Activated naive CD8-positive, alpha-beta T cell treated with anti-CD3 and anti-CD28 coated beads, Interleukin-2, amount 50 U/mL, for 16 hours (primary cell): ENCODE measurements around the gene NOTUM.
"Not testable (repeated sequence)": the region's sequence is repeated elsewhere in the genome, so short reads cannot be mapped to it uniquely, and the experiment has no call there.

Source experiments
- DNase-seq: peaks from one replicate; pipeline ENCODE4 v3.0.0-alpha.2; 2020; ENCODE audit warnings: low read depth, low spot score

NOTUM gene

DNA sequence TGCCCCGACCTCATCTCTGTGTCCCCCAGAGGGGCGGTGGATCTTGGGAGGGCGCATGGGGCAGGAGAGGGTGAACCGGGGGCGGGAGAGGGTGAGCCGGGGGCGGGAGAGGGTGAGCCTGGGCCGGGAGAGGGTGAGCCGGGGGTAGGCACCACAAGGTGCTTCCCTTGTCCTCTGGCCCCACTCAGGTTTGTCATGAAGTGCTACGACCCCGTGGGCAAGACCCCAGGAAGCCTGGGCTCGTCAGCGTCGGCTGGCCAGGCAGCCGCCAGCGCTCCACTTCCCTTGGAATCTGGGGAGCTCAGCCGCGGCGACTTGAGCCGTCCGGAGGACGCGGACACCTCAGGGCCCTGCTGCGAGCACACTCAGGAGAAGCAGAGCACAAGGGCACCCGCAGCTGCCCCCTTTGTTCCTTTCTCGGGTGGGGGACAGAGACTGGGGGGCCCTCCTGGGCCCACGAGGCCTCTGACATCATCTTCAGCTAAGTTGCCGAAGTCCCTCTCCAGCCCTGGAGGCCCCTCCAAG, 35.3 kb upstream of the NOTUM start:
- no peak for DNase-seq

DNA sequence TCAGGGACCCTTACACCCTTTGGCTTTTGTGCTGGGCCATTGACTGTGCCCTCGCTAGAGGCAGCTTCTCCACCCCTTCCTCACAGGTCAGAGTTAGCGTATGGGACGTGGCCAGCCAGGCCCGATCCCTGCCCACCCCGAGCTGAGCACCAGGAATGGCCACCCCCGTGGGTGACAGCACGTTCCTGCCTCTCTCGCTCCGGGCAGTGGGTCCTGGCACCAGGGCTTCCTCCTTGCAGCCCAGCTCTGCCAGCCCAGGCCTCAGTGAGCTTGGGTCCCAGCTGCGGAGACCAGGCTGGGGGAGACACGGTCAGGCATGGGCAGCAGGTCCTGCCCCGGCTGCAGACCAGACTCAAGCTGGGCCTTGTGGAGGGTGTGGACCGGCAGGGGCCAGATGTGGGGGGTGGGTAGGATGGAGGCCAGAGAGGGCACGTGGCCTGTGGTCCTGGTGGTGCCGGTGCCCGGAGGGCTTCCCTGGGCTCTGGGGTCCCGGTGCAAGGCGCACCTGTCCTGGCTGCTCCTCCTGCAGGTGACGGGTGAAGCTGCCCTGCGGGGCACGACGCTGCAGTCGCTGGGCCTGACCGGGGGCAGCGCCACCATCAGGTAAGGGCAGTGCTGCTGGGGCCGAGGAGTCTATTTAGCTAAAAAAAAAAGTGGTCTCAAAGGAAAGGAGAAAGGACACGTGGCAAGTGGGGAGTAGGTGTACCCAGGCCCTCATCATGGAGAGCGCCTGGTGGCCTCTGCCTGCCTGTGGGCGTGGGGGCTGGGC, 34.7 kb upstream of the NOTUM start:
- DNase-seq: no peak

DNA sequence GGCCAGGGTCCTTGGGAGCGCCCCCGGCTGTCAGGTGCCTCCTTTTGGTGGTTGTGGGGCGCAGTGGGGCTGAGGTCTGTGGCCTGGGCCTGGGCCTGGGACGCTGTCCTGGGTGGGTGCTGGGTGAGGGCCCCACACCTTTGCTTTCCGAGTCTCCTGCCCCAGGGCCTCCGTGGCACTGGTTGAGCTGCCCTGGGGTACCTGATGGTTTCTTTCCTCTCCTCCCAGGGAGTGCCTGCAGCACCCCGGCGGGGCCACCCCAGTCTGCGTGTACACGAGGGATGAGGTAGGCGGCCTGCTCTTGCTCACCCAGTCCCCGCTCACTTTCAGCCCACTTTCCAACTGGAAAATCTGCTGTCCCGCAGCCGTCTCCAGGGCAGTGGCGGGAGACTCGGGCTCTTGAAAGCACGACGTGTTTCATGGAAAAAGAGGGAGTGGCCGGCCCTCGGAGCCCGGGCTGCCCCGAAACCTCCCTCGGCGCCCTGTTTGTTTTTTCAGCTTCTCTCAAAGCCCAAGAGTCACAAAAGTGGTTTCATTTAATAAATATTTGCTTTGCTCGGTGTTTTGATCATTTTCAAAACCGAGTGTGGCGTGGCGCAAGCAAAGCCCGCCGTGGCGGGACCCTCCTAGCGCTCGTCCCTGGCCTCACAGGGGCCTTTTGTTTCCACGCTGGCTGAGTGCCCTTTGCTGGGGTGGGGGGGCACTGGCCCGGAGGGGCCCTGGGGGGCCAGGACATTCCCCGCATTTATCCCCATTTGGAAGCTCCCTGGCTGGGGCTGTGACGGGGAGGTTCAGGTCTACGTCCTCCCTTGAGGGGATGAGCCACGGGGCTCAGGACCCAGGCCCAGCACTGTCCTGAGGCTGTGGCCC, 33.8 kb upstream of the NOTUM start:
- DNase-seq: no peak

DNA sequence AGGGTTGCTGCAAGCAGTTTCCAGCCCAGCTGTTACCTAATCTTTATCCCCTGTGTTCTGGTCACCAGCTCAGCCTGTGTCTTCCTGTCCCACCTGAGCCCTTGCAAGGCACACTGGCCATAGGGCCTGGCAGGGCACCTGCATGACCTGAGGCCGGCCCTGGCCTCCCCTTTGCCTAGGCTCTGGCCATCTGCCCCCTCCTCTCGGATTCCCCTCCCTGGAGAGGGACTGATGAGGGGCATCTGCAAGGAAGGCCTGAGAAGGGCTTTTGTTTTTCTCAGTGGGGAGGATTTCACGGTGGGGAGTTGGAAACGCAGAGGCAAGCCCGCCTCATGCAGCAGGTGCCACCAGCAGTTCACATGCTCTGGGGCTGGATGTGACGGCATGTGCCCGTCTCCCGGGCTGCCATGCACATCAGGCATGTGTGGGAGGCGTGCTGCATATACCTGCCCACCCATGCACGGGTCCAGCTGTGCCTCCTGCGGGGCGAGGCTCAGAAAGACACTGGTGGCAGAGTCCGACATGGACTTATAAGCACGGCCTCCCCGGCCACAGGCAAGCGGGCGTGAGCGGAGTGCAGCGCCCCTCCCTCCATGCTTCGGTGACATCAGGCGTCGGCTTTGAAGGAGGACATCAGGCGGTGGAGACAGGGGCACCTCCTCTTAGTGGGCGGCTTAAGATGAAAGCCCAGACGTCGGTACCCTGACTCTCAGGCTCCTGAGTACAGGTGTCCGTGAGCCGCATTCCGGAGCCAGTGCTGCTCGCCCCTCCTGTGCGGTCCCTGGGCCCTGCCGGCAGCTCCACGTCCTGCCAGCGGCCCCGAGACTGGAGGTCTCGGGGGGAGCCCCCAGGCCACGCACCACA, 33.0 kb upstream of the NOTUM start:
- DNase-seq: no peak

DNA sequence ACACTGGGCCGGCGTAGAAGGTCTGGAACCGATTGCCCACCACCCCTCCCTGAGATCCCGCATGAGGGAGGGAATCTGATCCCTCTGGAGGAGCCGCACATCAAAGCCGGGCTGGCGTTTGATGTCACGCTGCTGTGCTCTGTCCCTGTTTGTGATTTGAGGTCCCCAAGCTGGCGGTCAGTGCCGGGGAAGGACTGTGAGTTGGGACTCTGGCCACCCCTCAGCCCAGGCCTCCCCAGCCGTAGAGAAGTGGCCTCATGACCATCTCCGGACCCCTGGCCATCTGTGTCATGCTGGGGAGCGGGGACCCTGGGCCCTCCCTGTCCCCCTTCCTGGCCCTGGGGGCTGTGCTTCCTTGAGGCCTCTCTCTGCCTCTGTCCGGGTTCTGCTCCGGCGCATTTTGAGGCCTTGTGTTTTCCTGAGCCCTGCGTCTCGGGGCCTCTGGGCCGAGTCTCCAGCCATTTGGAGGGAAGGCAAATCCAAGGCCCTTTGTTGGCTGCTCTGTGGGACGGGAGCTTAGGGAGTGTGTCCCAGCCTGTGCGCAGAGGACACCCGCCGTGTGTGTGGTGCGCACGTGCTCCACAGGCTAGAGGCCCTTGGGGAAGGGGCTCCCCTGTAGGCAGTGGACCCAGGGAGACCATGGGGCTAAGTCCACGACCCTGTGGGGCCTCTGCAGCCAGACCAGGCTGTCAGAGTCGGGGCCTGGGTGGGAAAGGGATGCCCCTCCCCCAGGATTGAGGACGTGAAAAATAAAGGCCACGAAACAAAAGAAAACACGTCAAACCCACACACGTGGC, 31.5 kb upstream of the NOTUM start:
- DNase-seq: no peak

DNA sequence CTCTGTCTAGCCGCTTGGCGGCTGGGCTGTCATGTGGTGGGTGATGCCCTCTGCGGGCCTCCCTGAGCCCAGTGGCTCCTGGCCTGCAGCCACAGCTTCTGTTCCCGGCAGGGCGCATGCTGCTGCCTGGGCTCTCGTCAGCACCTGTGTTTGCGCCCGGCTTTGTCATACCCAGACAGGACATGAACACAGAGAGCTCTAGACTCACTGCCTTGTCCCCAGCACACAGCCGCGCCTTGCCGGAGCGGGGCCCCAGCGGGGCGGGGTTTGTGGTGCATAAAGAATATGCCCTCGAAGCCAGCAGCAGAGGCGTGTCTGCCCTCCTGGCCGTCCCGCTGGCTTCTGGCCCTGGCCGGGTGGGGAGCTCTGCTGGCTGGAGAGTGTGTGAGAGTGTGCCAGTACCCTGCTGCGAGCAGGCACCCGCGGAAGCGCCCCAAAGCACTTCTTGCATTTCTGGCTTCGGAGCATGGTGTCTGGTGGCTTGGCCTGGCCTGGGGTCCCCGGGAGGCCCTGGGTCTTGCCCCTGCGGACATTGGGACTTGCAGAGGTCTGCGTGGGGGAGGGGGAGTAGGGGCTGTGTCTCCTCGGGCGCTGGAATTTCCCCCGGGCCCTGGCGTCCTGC, 30.8 kb upstream of the NOTUM start:
- no peak for DNase-seq

DNA sequence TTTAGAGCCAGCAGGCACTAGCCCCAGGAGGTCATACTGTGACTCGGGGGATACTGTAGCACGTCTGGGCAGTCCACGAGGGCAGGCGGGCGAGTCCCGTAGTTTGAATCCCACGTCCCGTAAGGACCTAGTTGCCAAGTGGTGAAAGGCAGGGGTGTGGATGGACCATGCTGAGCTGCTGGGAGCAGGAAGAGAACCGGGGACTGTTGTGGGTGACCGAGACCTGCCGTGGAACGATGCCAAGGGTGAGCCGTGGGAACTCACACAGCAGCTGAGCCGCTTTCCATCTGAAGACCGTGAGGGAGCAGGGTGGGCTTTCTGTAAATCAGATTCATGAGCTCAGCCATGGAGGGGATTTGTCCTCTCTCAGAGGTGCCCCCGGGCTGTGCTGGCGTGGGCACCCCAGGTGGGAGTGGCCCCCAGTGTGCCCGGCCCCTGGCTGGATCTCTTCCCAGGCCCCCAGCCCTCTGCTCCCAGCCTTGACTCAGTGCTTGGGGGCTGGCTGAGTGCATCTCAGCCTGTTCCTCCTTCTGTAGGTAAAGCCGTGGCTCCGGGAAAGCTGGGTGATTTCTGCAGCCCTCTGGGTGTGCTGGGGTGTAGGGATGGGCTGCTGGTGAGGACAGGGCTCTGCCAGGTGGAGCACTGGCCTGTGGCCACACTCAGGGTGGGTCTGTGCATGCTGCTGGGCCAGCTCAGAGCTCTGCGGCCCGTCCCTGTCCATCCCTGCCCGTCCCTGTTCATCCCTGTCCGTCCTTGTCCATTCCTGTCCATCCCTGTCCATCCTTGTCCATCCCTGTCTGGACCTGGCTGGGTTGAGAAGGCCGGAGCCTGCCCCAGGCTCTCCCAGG, 30.1 kb upstream of the NOTUM start:
- DNase-seq: no peak

DNA sequence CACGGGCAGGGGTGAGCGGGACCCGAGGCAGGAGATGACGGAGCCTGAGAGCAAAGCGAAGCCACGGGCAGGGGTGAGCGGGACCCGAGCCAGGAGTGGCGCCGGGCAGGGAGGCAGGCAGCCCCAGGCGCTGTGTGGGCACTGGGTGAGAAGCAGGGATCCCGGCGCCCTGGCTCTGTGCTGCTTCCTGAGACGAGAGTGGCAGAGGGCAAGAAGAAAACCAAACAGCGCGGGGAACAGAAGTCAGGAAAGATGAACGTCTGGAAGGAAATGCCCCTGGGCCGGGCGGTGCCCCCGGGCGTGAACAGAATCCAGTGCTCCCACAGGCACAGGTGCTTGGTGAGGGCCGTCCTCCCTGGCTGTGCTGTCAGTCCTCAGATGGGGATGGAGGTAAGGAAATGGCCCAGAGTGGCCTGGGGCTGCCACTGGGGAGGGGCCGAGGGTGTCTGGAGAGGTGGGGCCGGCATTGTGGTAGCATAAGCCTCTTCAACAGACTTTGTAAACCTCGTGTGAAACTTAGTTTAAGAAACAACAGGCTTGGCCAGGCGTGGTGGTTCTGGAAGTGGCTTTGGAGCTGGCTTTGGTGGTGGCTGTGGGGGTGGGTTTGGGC, 26.3 kb upstream of the NOTUM start:
- no peak for DNase-seq

DNA sequence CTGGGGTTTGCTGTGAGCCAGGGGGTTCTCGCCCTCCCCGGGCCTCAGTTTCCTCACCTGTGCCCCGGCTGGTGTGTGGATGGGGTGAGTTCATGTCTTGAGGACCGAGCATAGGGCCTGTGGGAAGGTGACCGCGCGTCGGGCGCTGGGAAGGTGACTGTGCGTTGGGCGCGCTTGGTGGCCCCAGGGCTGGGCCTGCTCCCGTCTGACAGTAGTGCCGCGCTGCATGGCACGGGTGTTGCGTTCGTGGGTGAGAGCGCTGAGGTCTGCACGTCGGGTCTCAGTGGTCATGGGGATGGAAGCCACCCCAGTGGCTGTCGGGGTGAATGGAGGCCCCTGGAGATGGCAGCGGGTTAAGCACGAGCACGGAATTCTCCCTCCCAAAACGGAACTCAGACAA, 25.6 kb upstream of the NOTUM start:
- no peak for DNase-seq

DNA sequence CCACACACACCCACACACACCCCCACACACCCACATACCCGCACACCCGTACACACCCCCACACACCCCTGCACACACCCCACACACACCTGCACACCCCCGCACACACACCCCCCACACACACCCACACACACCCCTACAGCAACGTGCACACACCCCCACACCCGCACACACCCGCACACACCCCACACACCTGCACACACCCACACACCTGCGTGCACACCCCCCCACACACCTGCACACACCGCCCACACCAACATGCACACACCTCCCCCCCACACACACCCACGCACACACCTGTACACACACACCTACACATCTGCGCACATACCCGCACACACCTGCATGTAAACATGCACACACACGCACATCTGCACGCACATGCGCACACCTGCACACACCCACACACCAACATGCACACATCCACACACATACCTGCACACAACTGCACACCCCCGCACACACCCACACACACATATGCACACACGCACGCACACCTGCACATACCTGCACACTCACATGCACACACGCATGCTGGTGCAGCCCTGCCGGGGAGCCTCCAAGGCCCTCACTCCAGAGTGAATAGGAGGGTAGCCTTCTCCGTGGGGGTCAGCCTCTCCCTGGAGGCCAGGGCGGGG, 23.9 kb upstream of the NOTUM start:
- DNase-seq: no peak

DNA sequence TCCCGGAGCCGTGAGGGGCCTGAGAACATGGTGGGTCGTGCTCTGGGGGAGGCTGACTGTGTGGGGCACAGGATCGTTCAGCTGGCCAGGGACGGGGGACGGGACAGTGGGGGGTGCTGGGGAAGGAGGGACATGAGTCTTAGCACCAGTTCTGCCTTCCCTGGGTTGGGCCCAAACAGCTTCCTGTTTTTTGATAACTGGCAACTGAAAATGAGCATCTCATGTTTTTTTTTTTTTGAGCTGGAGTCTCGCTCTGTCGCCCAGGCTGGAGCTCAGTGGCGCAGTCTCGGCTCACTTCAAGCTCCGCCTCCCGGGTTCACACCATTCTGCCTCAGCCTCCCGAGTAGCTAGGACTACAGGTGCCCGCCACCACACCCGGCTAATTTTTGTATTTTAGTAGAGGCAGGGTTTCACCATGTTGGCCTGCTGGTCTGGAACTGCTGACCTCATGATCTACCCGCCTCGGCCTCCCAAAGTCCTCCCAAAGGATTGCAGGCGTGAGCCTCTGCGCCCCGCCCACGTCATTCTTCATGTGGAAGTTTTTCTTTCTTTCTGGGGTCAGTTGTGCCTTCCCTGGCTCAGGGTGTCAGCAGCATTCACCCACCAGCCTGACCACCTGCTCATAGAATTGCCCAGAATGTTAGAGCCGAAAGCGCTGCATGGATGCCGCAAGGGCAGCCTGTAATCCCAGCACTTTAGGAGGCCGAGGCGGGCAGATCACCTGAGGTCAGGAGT, 22.8 kb upstream of the NOTUM start:
- no peak for DNase-seq

DNA sequence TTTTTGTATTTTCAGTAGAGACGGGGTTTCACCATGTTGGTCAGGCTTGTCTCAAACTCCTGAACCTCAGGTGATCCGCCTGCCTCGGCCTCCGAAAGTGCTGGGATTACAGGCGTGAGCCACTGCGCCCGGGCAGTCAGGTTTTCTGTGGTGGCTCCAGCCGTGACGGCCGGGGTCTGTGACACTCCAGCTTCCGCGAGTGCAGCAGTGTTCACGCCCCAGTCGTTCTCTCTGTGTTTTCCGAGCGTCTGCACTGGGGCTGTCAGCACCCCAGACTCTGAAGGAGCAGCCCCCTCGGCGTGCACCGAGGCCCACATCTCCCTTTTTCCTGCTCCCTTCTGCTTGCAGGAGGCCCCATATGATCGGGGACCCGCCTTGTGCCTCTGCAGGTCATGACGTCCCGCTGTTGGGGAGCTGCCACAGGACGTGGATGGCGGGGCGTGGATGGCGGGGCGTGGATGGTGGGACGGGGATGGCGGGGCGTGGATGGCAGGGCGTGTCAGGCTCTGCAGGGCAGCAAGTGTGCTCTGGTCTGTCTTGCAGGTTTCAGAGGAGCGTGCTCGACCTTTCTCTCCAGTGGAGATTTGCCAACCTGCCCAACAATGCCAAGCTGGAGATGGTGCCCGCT, 22.1 kb upstream of the NOTUM start:
- DNase-seq: no peak

DNA sequence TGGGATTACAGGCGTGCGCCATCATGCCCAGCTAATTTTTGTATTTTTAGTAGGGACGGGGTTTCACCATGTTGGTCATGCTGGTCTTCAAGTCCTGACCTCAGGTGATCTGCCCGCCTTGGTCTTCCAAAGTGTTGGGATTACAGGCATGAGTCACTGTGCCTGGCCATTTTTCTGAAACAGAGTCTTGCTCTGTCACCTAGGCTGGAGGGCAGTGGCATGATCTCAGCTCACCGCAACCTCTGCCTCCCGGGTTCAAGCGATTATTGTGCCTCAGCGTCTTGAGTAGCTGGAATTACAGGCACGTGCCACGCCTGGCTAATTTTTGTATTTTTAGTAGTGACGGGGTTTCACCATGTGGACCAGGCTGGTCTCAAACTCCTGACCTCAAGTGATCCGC, 20.5 kb upstream of the NOTUM start:
- not testable (repeated sequence) for DNase-seq

DNA sequence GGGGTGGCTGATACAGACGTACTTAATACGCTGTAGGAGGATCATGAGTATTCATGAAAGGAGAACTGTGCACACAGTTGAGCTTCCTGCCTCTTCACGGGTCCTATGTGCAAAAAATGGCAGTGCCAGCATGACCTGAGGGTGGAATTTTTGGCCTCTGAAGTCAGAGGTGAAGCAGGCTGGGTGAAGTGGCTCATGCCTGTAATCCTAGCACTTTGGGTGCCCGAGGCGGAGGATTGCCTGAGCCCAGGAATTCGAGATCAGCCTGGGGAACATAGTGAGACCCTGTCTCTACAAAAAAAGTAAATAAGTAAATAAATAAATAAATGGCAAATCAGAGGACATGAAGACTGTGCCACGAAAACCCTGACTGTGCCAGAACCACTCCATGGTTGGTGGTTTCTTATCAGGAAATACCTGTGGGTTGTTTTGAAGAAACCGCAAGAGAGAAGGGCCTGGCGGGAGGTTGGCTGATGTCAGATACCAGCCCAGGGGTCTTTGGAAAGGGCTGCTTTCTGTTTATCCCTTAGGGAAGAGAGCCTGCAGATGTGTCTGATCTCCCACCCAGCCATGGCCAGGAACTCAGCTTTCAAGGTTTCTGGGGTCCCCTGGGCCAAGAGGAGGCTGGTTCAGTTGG, 19.8 kb upstream of the NOTUM start:
- DNase-seq: no peak

DNA sequence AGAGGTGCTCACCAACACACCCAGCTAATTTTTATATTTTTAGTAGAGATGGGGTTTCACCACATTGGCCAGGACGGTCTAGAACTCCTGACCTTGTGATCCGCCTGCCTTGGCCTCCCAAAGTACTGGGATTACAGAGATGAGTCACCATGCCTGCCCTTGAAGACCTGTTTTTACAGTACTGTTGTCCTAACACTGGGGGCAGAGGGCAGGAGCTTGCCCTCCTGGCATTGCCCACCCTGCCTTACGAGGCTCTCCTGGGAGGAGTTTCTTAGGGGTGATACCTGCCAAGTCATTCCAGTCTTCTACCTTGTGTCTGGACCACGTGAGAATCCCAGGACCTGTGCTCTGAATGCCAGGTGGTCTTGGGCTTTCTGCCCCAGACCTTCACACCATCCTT, 19.1 kb upstream of the NOTUM start:
- no peak for DNase-seq

DNA sequence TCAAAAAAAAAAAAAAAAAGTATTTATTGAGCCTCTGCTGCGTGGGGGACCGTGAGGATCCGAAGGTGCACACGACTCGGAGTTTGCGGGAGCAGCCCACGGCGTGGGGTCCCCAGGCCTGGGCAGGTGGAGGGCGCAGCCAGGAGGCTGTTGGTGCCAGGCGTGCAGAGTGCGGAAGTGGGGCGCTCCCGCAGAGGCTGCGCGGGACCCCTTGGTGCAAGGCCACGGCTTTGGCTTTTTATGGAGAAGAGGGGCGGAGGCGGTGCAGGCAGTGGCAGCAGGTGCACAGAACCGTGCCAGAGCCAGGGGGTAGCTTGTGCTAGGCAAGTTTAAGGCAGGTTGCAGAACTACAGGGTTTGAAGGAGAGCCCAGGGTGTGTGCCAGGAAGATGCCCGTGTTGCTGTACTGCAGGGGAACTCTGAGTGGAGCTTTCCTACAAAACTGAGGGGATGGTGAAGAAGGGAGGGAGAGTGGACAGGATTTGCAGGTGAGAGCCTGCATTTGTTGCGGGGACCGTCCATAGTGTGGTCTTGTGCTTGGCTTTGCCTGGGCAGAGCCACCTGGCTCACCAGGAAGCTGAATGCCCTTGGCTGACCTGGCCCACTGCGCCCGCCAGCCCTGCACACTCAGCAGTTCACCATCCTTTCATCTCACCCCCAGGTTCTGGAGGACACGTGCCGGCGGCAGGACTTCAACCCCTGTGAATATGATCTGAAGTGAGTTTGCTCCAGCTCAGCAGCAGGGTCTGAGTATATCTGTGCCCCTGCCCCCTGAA, 17.7 kb upstream of the NOTUM start:
- DNase-seq: no peak
